MM.1S (cell line): ENCODE results near the gene SPR.

Source experiments
- CTCF ChIP-seq: fragments of 300-600 bp; sonication (generic); IDR thresholded peaks from 2 replicates; pipeline ENCODE4 v1.5.1; 2016; ENCODE audit warnings: antibody characterized with exemption, low read length, mixed read lengths
- EZH2 ChIP-seq: fragments of 300-600 bp; sonication (generic); optimal IDR thresholded peaks from 2 replicates; pipeline ENCODE3; 2017; ENCODE audit warnings: low read depth, mild to moderate bottlenecking, antibody characterized with exemption, low read length, mixed read lengths

- no peak for TF ChIP-seq EZH2
- no peak for TF ChIP-seq CTCF
Measured at GRCh38 chr2:72933207-72933606, 46.0 kb downstream of the SPR start.
